Heart left ventricle (tissue), 13 donors: ENCODE measurements around the gene LRMDA.

ENCODE experiments used
- POLR2A ChIP-seq, 2 donors: fragments of 450-650 bp; IDR thresholded peaks; one replicate each; pipeline ENCODE4 v1.6.1; 2017; ENCODE audit warnings: antibody characterized with exemption in 2 of 2, mild to moderate bottlenecking in 2 of 2, moderate library complexity in 2 of 2
- TF ChIP-seq, protein P1 (sequence below), 12 donors: fragments of 200-600 bp; sonication (generic) in 4 of 12; IDR thresholded peaks; one replicate each; pipeline versions ENCODE4 v1.5.0 to v1.8.0; 2018 to 2022; ENCODE audit warnings: antibody characterized with exemption in 12 of 12, mild to moderate bottlenecking in 5 of 12
- donor health status: ischemic (EF 13 %, LVEDD 7.1; RV severe dilation, severe dysfunction).
- donor health status: DM: no; HTN: yes; CAD: no.
- donor health status: DM: no; HTN: no; CAD: no.
- donor health status: ischemic (EF 25% LVEDD 6.9; RV normal size, moderate dysfunction).
- donor health status: ischemic (EF 25% LVEDD 5.7; RV mildly dilated, moderate dysfunction).
- donor health status: ischemic (EF 35%, LVEDD 5.7; RV mildly dilated, moderate dysfunction).
- donor health status: nonischemic (EF 11% LVEDD 7.7; RV severe dilation, severe dysfunction).
- donor health status: DM: yes; HTN: yes; CAD: no.
- donor health status: PGD.
- donor health status: ischemic (EF 29% LVEDD 5.4; RV normal size, mild dysfunction).
- donor health status: nonischemic (EF 23%, LVEDD 6.1; RV moderate dilation, normal function).

DNA sequence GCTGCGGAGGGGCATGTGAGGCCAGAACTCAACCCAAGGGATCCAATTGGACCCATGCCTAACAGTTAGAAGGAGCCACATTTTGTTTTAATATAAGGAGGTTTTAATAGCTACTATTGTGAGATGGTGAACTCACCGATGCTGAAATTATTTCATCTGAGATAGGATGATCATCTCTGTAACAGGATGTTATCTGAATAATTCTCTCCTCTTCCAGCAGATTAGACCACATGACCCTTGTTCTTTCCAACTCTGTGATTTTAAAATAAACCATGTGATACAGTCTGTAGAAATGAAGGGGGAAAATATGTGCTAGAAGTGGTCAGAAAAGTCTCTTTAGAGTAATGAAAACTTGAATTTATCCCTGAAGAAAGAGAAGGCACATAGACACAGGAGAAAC is 385.8 kb downstream of the LRMDA start:
- TF ChIP-seq, protein P1, sequence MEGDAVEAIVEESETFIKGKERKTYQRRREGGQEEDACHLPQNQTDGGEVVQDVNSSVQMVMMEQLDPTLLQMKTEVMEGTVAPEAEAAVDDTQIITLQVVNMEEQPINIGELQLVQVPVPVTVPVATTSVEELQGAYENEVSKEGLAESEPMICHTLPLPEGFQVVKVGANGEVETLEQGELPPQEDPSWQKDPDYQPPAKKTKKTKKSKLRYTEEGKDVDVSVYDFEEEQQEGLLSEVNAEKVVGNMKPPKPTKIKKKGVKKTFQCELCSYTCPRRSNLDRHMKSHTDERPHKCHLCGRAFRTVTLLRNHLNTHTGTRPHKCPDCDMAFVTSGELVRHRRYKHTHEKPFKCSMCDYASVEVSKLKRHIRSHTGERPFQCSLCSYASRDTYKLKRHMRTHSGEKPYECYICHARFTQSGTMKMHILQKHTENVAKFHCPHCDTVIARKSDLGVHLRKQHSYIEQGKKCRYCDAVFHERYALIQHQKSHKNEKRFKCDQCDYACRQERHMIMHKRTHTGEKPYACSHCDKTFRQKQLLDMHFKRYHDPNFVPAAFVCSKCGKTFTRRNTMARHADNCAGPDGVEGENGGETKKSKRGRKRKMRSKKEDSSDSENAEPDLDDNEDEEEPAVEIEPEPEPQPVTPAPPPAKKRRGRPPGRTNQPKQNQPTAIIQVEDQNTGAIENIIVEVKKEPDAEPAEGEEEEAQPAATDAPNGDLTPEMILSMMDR (IDR thresholded peaks at IDR 0.05), result no peak
- TF ChIP-seq POLR2A (IDR thresholded peaks at IDR 0.05), result no peak
